Nephron (organoid): ENCODE measurements around the gene HDAC10.

ENCODE experiments used
- H3K27ac Mint-ChIP-seq, 3 experiments: 2 replicates each; pipeline ENCODE4 v1.8.0; 2020; ENCODE audit warnings: mixed read lengths in 3 of 3, mild to moderate bottlenecking in 2 of 3, moderate library complexity in 1 of 3
- H3K27me3 Mint-ChIP-seq: 2 replicates; pipeline ENCODE4 v1.8.0; 2021; ENCODE audit warnings: low read depth, mild to moderate bottlenecking, moderate library complexity, mixed read lengths
- H3K36me3 Mint-ChIP-seq: 2 replicates; pipeline ENCODE4 v1.8.0; 2020; ENCODE audit warnings: low read depth, mixed read lengths
- H3K4me1 Mint-ChIP-seq: 2 replicates; pipeline ENCODE4 v1.8.0; 2020; ENCODE audit warnings: mixed read lengths
- H3K4me3 Mint-ChIP-seq, 3 experiments: 2 replicates each; pipeline ENCODE4 v1.8.0; 2020; ENCODE audit warnings: mild to moderate bottlenecking in 3 of 3, mixed read lengths in 3 of 3, moderate library complexity in 2 of 3
- H3K9me3 Mint-ChIP-seq: 2 replicates; pipeline ENCODE4 v1.8.0; 2020; ENCODE audit warnings: mixed read lengths
- CTCF ChIP-seq, 3 experiments: fragments of 200-600 bp; sonication (generic); IDR thresholded peaks; one replicate each; pipeline ENCODE4 v1.5.0; 2021; ENCODE audit warnings: antibody characterized with exemption in 3 of 3; ENCODE audit not compliant: unreplicated experiment in 3 of 3

HDAC10 gene

GRCh38 chr22:50213263-50213662, 37.8 kb downstream of the HDAC10 start:
- Mint-ChIP-seq H3K4me3 (no peak overlapping the region), H3K9me3 (no peaks in the 10 kb centered on the region), H3K27me3 (no peaks in the 10 kb centered on the region), H3K27ac (no peak overlapping the region), H3K36me3 (peaks cover 42% of the 10 kb centered on the region), H3K4me1 (peaks cover 14% of the 10 kb centered on the region)
- TF ChIP-seq CTCF (IDR thresholded peaks at IDR 0.05; ENCODE audit: unreplicated experiment in 3 of 3): no peak

- no peaks in the 10 kb centered on the region for H3K9me3 Mint-ChIP-seq
- H3K27me3 Mint-ChIP-seq: no peaks in the 10 kb centered on the region
- peaks cover 45% of the 10 kb centered on the region for H3K36me3 Mint-ChIP-seq
- no peak overlapping the region for H3K4me3 Mint-ChIP-seq
- H3K4me1 Mint-ChIP-seq: peaks cover 20% of the 10 kb centered on the region
- no peak for TF ChIP-seq CTCF (IDR thresholded peaks at IDR 0.05; ENCODE audit: unreplicated experiment in 3 of 3)
- H3K27ac Mint-ChIP-seq: no peak overlapping the region
Measured at GRCh38 chr22:50211147-50211546, 39.9 kb downstream of the HDAC10 start.

- Mint-ChIP-seq H3K36me3 (peaks cover 45% of the 10 kb centered on the region), H3K4me1 (peaks cover 20% of the 10 kb centered on the region), H3K27ac (no peak overlapping the region), H3K9me3 (no peaks in the 10 kb centered on the region), H3K4me3 (no peak overlapping the region), H3K27me3 (no peaks in the 10 kb centered on the region)
- no peak for TF ChIP-seq CTCF (IDR thresholded peaks at IDR 0.05; ENCODE audit: unreplicated experiment in 3 of 3)
Measured at GRCh38 chr22:50210378-50211139, 40.5 kb downstream of the HDAC10 start.

- Mint-ChIP-seq H3K27ac (peak overlapping the region in 1 of 3 experiments; percentile 58), H3K36me3 (peaks cover 48% of the 10 kb centered on the region), H3K4me3 (no peak overlapping the region), H3K4me1 (peaks cover 21% of the 10 kb centered on the region), H3K9me3 (no peaks in the 10 kb centered on the region), H3K27me3 (no peaks in the 10 kb centered on the region)
- TF ChIP-seq CTCF (IDR thresholded peaks at IDR 0.05; ENCODE audit: unreplicated experiment in 3 of 3): peak; percentile 75 to 84 (median 80)
Measured at GRCh38 chr22:50209893-50210292, 41.2 kb downstream of the HDAC10 start.

GRCh38 chr22:50208939-50209892, 41.8 kb downstream of the HDAC10 start:
- Mint-ChIP-seq H3K4me1 (peaks cover 21% of the 10 kb centered on the region), H3K9me3 (no peaks in the 10 kb centered on the region), H3K36me3 (peaks cover 49% of the 10 kb centered on the region), H3K27ac (peak overlapping the region in 1 of 3 experiments; percentile 58), H3K27me3 (no peaks in the 10 kb centered on the region), H3K4me3 (no peak overlapping the region)
- TF ChIP-seq CTCF (IDR thresholded peaks at IDR 0.05; ENCODE audit: unreplicated experiment in 3 of 3): no peak
